ENCODE data around the gene ATP5F1D. TPM values are rescaled to one million over a fixed set of nuclear protein-coding genes. Genes with fewer than 3 reads are reported as not detected.

The ATP5F1D gene
- total RNA-seq, 1 experiment from 2014 or later = 157 TPM

DNA sequence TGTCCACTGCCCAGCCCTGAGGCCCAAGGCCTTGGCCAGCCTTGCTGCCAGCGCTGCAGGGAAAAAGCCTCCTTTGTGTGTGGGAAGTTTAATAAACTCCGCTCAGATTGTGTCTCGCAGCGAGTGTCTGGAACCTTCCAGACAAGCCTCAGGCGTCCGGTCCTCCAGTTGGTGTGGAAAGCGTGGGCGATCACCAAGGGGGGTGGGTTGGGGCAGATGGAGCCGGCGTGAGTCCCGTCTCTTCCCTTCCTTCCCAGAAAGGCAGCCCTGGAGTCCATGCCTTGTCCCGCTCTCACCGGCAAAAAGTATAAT is 31.4 kb upstream of the ATP5F1D start:
- BruUV-seq (replicated peaks) = no TSS peak

DNA sequence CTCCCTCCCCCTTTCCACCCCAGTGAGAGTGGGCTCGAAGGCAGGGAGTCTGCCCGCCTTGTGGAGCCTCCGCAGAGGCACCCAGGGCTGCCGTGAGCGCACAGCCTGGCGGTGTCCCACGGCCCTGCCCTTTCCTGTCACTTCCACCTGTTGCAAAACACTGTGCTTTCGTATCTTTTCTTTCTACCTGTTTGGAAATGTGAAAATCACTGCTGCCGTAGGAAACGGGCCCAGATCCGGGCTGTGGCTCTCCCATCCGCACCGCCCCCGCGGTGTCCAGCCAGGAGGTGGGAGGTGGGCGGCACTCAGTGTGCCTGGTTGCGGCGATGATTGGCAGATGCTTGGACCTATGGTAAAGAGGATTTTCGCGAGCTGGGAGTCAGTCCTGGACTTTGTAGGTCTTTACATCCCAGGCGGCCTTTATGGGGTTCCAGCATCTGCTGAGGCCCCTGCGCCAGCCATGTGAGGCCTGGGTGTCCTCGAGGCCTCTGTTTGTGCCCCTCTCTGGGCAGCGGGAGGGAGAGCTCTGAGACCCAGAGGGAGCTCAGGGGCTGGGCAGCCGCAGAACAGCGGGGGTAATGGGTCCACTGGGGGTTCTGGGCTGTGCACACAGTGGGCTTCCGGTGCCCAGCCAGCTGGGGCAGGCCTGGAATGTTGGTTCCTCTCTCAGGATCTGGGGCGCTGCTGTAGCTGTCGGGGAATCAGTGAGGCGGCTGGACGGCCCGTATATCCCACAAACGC is 29.9 kb upstream of the ATP5F1D start:
- POLR2A ChIA-PET (ENCODE audit: unreplicated experiment) = no interaction called here
- H3K27me3 ChIP-seq (ENCODE audit: insufficient read depth, low read depth) = no peaks in the 10 kb centered on the region
- peaks cover 86% of the 10 kb centered on the region for H3K79me2 ChIP-seq (ENCODE audit: low read depth)
- no peaks in the 10 kb centered on the region for H3K9me3 ChIP-seq (ENCODE audit: insufficient read depth, low read depth)
- CTCF ChIA-PET = no interaction called here
- peaks cover 24% of the 10 kb centered on the region for H3K4me1 ChIP-seq (replicated peaks; ENCODE audit: insufficient read depth)
- H3K27ac ChIP-seq = no peak overlapping the region
- no peaks in the 10 kb centered on the region for H3K36me3 ChIP-seq (ENCODE audit: low read depth)
- H3K4me3 ChIP-seq = no peak overlapping the region
- DNase-seq = no peak
- peaks cover 24% of the 10 kb centered on the region for H3F3A ChIP-seq (ENCODE audit: insufficient read depth, low read depth)
- TF ChIP-seq EZH2 (IDR thresholded peaks at IDR 0.05; ENCODE audit: low read depth) = no peak
- TF ChIP-seq, protein P1, sequence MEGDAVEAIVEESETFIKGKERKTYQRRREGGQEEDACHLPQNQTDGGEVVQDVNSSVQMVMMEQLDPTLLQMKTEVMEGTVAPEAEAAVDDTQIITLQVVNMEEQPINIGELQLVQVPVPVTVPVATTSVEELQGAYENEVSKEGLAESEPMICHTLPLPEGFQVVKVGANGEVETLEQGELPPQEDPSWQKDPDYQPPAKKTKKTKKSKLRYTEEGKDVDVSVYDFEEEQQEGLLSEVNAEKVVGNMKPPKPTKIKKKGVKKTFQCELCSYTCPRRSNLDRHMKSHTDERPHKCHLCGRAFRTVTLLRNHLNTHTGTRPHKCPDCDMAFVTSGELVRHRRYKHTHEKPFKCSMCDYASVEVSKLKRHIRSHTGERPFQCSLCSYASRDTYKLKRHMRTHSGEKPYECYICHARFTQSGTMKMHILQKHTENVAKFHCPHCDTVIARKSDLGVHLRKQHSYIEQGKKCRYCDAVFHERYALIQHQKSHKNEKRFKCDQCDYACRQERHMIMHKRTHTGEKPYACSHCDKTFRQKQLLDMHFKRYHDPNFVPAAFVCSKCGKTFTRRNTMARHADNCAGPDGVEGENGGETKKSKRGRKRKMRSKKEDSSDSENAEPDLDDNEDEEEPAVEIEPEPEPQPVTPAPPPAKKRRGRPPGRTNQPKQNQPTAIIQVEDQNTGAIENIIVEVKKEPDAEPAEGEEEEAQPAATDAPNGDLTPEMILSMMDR (conservative IDR thresholded peaks at IDR 0.05) = no peak
- BruUV-seq (replicated peaks) = no TSS peak
- no peaks in the 10 kb centered on the region for H3K9me2 ChIP-seq (ENCODE audit: insufficient read depth)
- intact Hi-C loops (cut with micrococcal nuclease; ENCODE audit: unreplicated experiment) = no loop called here
- H3K4me2 ChIP-seq = no peak overlapping the region
- no peak overlapping the region for H2AFZ ChIP-seq
- peaks cover 39% of the 10 kb centered on the region for H4K20me1 ChIP-seq (ENCODE audit: insufficient read depth)

More for the DNA sequence above, 31.4 kb upstream of the ATP5F1D start:
- ChIA-PET POLR2A (ENCODE audit: unreplicated experiment) (no interaction called here), CTCF (no interaction called here)
- no peaks in the 10 kb centered on the region for H3K27me3 ChIP-seq (ENCODE audit: insufficient read depth, low read depth)
- no peak overlapping the region for H2AFZ ChIP-seq
- no peaks in the 10 kb centered on the region for H3K36me3 ChIP-seq (ENCODE audit: low read depth)
- H3F3A ChIP-seq (ENCODE audit: insufficient read depth, low read depth) = peaks cover 13% of the 10 kb centered on the region; the same call in 1 of the 2 replicates
- intact Hi-C loops (cut with micrococcal nuclease; ENCODE audit: unreplicated experiment) = no loop called here
- H3K27ac ChIP-seq = no peak overlapping the region
- peaks cover 86% of the 10 kb centered on the region for H3K79me2 ChIP-seq (ENCODE audit: low read depth)
- H3K9me2 ChIP-seq (ENCODE audit: insufficient read depth) = no peaks in the 10 kb centered on the region
- H3K4me3 ChIP-seq = no peak overlapping the region
- H3K4me2 ChIP-seq = no peak overlapping the region
- DNase-seq = no peak
- peaks cover 28% of the 10 kb centered on the region for H4K20me1 ChIP-seq (ENCODE audit: insufficient read depth)
- TF ChIP-seq EZH2 (IDR thresholded peaks at IDR 0.05; ENCODE audit: low read depth) = no peak
- TF ChIP-seq, protein P1 (conservative IDR thresholded peaks at IDR 0.05) = no peak
- no peaks in the 10 kb centered on the region for H3K9me3 ChIP-seq (ENCODE audit: insufficient read depth, low read depth)
- H3K4me1 ChIP-seq (replicated peaks; ENCODE audit: insufficient read depth) = peaks cover 12% of the 10 kb centered on the region

GRCh38 chr19:1213391-1214286 is 27.9 kb upstream of the ATP5F1D start:
- CTCF ChIA-PET = no interaction called here
- Histone ChIP-seq H3K4me1 (replicated peaks; ENCODE audit: insufficient read depth) (peaks cover 31% of the 10 kb centered on the region), H3K27me3 (ENCODE audit: insufficient read depth, low read depth) (no peaks in the 10 kb centered on the region), H3K4me2 (no peak overlapping the region), H3K79me2 (ENCODE audit: low read depth) (peaks cover 86% of the 10 kb centered on the region), H3K9me3 (ENCODE audit: insufficient read depth, low read depth) (no peaks in the 10 kb centered on the region), H4K20me1 (ENCODE audit: insufficient read depth) (peaks cover 37% of the 10 kb centered on the region), H3K9me2 (ENCODE audit: insufficient read depth) (no peaks in the 10 kb centered on the region), H3K27ac (no peak overlapping the region), H3K4me3 (no peak overlapping the region), H3K36me3 (ENCODE audit: low read depth) (no peaks in the 10 kb centered on the region), H3F3A (ENCODE audit: insufficient read depth, low read depth) (peaks cover 25% of the 10 kb centered on the region), H2AFZ (no peak overlapping the region)
- TF ChIP-seq, protein P1 (conservative IDR thresholded peaks at IDR 0.05) = no peak
- TF ChIP-seq EZH2 (IDR thresholded peaks at IDR 0.05; ENCODE audit: low read depth) = no peak
- POLR2A ChIA-PET (ENCODE audit: unreplicated experiment) = interaction anchor here (0.6 kb wide), 1 partner anchor 31 kb away, joined by 3 read pairs; no protein-coding TSS in a partner anchor
- intact Hi-C loops (cut with micrococcal nuclease; ENCODE audit: unreplicated experiment) = no loop called here
- no TSS peak for BruUV-seq (replicated peaks)
- no peak for DNase-seq
